Spleen (tissue), 11 donors: ENCODE data around the gene SNTN. TPM values are rescaled to one million over a fixed set of nuclear protein-coding genes. Genes with fewer than 3 reads are reported as not detected.

Source experiments
- DNase-seq: peaks from one replicate; pipeline ENCODE4 v3.0.0-alpha.2; 2020
- H3K27ac ChIP-seq, 8 donors: fragments of 200-600 bp; sonication (generic) in 7 of 8; 1 replicate in 4 of 8; 2 replicates in 4 of 8; pipeline versions ENCODE4 v1.5.0 to v1.8.0; 2016 to 2021; ENCODE audit warnings: inconsistent platforms in 4 of 8, mild to moderate bottlenecking in 4 of 8, moderate library complexity in 1 of 8
- H3K27me3 ChIP-seq, 7 donors: fragments of 200-600 bp; sonication (generic) in 6 of 7; replicated peaks in 1 of 7; 1 replicate in 4 of 7; 2 replicates in 3 of 7; pipeline versions ENCODE4 v1.5.0 to v1.8.0; 2016 to 2021; ENCODE audit warnings: inconsistent platforms in 3 of 7, mild to moderate bottlenecking in 1 of 7
- H3K36me3 ChIP-seq, 6 donors: fragments of 200-600 bp; sonication (generic) in 5 of 6; 1 replicate in 4 of 6; 2 replicates in 2 of 6; pipeline versions ENCODE4 v1.5.0 to v1.8.0; 2016 to 2021; ENCODE audit warnings: inconsistent platforms in 2 of 6
- H3K4me1 ChIP-seq, 6 donors: fragments of 200-600 bp; sonication (generic) in 5 of 6; 1 replicate in 3 of 6; 2 replicates in 3 of 6; pipeline versions ENCODE4 v1.5.0 to v1.8.0; 2016 to 2021; ENCODE audit warnings: inconsistent platforms in 3 of 6
- H3K4me3 ChIP-seq, 8 donors: fragments of 200-600 bp; sonication (generic) in 7 of 8; 1 replicate in 4 of 8; 2 replicates in 4 of 8; pipeline versions ENCODE4 v1.5.0 to v1.8.0; 2016 to 2021; ENCODE audit warnings: inconsistent platforms in 4 of 8, mild to moderate bottlenecking in 4 of 8, moderate library complexity in 2 of 8
- H3K9me3 ChIP-seq, 8 donors: fragments of 200-600 bp; sonication (generic) in 7 of 8; 1 replicate in 4 of 8; 2 replicates in 4 of 8; pipeline versions ENCODE4 v1.5.0 to v1.8.0; 2016 to 2021; ENCODE audit warnings: inconsistent platforms in 4 of 8
- POLR2A ChIP-seq, 3 donors: fragments of 450-650 bp; IDR thresholded peaks; one replicate each; pipeline ENCODE4 v1.5.1; 2017; ENCODE audit warnings: antibody characterized with exemption in 3 of 3, mild to moderate bottlenecking in 1 of 3
- POLR2AphosphoS5 ChIP-seq, 3 donors: sonication (generic); formaldehyde crosslinking; IDR thresholded peaks; one replicate each; pipeline ENCODE4 v1.5.1; 2017; ENCODE audit warnings: antibody characterized with exemption in 3 of 3
- WGBS, 5 donors: extraction: QIAGEN DNeasy Blood & Tissue Kit in 3 of 5; methylation state at CpG; one replicate each; pipeline versions ENCODE4 v1.1.5 to v1.1.7; 2013 to 2018; 5-methylcytosine and 5-hydroxymethylcytosine counted together
- intact Hi-C: fragments of 100-400 bp; cut with DNase I; formaldehyde crosslinking; loops from one replicate; pipeline ENCODE4 v1.15.0; 2023; ENCODE audit warnings: low total_unique reads
- polyA plus RNA-seq, 3 donors: library from polyadenylated mRNA; stranded (reverse); fragments of 200-250 nt; gene quantifications; one replicate each; pipeline ENCODE4 v1.2.1, GENCODE V29; 2013
- total RNA-seq, 7 donors: library from RNA; depleted of rRNA in 3 of 7; stranded (reverse); fragments of >200 nt in 3 of 7; fragmentation: NEBNext Ultra II Directional in 4 of 7; extraction: Animal tissue kit (Norgen Biotek cat#: 25700) in 4 of 7; gene quantifications; one replicate each; pipeline versions ENCODE4 v1.1.0 to v1.2.1, GENCODE V29; 2016 to 2021
- TF ChIP-seq, protein P1 (sequence below), 11 experiments: fragments of 200-600 bp in 7 of 11; fragments of 450-650 bp in 4 of 11; sonication (generic) in 4 of 11; IDR thresholded peaks in 8 of 11; conservative IDR thresholded peaks in 3 of 11; 1 replicate in 7 of 11; 2 replicates in 4 of 11; pipeline versions ENCODE4 v1.4.0 to v1.8.0; 2016 to 2021; ENCODE audit warnings: antibody characterized with exemption in 11 of 11, inconsistent platforms in 4 of 11, mild to moderate bottlenecking in 1 of 11
- donor health status: healthy with polysubstance abuse.
- donor health status: DM: no; HTN: no; CAD: no; lungs with moderate emphysema.
- donor health status: DM: no; HTN: no; CAD: no.
- donor health status: Bipolar disorder and iron deficiency.
- donor health status: healthy.
- donor health status: DM: no; HTN: no; CAD: no.
- donor health status: DM: yes; HTN: yes; CAD: no.

SNTN gene
- total and polyA plus RNA-seq, 10 donors = not detected

DNA sequence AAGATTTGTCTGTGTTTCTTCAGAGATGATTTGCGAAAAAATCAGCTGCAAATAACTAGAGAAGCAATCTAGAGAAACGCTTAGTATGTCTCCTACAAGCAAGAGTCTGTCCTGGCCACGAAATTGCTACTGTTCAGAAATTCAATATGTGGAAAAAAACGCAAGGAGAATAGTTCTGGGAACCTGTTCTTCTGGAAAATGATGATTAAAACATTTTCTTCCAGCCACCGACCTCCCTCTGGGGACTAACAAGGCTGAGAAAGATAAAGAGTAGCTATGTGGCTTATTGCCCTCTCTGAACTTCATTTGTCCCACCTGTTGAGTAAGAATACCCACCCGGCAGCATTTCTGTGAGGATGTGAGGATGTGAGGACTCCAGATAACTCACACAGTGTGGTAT, 31.6 kb downstream of the SNTN start:
- Histone ChIP-seq H3K9me3 (no peaks in the 10 kb centered on the region), H3K27ac (no peak overlapping the region), H3K4me1 (no peaks in the 10 kb centered on the region), H3K36me3 (no peaks in the 10 kb centered on the region), H3K27me3 (no peaks in the 10 kb centered on the region), H3K4me3 (no peak overlapping the region)
- intact Hi-C loops = no loop called here
- TF ChIP-seq POLR2A (IDR thresholded peaks at IDR 0.05) (no peak), POLR2AphosphoS5 (IDR thresholded peaks at IDR 0.05) (no peak)
- TF ChIP-seq, protein P1, sequence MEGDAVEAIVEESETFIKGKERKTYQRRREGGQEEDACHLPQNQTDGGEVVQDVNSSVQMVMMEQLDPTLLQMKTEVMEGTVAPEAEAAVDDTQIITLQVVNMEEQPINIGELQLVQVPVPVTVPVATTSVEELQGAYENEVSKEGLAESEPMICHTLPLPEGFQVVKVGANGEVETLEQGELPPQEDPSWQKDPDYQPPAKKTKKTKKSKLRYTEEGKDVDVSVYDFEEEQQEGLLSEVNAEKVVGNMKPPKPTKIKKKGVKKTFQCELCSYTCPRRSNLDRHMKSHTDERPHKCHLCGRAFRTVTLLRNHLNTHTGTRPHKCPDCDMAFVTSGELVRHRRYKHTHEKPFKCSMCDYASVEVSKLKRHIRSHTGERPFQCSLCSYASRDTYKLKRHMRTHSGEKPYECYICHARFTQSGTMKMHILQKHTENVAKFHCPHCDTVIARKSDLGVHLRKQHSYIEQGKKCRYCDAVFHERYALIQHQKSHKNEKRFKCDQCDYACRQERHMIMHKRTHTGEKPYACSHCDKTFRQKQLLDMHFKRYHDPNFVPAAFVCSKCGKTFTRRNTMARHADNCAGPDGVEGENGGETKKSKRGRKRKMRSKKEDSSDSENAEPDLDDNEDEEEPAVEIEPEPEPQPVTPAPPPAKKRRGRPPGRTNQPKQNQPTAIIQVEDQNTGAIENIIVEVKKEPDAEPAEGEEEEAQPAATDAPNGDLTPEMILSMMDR (IDR thresholded peaks at IDR 0.05 in 8 of 11, conservative IDR thresholded peaks at IDR 0.05 in 3 of 11) = no peak
- WGBS, 5 donors = 67 to 78% (median 73%) methylated on average over 6 of the region's 6 CpGs
- no peak for DNase-seq

DNA sequence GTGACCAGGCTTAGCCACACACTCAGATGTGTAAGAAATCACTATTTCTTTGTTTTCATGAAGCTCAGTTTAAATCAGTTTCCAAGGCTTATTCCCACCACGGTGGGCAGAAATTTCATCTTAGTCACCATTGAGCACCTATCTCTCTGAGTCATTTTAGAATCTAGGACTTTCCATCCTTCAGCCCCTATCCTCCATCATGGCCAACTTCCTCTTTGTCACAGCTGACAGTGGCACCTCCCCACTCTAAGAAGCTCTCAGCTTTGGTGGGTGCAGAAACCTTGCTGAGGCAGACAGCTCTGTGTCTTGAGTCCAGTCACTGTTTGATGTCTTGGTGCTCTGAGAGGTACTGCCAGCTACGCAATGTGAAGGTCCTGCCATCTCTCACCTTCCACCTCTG, 32.9 kb downstream of the SNTN start:
- DNase-seq = no peak
- no peaks in the 10 kb centered on the region for H3K36me3 ChIP-seq
- TF ChIP-seq, protein P1 (IDR thresholded peaks at IDR 0.05 in 8 of 11, conservative IDR thresholded peaks at IDR 0.05 in 3 of 11) = no peak
- TF ChIP-seq POLR2A (IDR thresholded peaks at IDR 0.05) (no peak), POLR2AphosphoS5 (IDR thresholded peaks at IDR 0.05) (no peak)
- H3K4me1 ChIP-seq = no peaks in the 10 kb centered on the region
- no peaks in the 10 kb centered on the region for H3K9me3 ChIP-seq
- intact Hi-C loops = no loop called here
- no peak overlapping the region for H3K27ac ChIP-seq
- 81 to 93% (median 86%) methylated on average over 2 of the region's 2 CpGs for WGBS, 5 donors
- H3K4me3 ChIP-seq = no peak overlapping the region
- H3K27me3 ChIP-seq = no peaks in the 10 kb centered on the region

DNA sequence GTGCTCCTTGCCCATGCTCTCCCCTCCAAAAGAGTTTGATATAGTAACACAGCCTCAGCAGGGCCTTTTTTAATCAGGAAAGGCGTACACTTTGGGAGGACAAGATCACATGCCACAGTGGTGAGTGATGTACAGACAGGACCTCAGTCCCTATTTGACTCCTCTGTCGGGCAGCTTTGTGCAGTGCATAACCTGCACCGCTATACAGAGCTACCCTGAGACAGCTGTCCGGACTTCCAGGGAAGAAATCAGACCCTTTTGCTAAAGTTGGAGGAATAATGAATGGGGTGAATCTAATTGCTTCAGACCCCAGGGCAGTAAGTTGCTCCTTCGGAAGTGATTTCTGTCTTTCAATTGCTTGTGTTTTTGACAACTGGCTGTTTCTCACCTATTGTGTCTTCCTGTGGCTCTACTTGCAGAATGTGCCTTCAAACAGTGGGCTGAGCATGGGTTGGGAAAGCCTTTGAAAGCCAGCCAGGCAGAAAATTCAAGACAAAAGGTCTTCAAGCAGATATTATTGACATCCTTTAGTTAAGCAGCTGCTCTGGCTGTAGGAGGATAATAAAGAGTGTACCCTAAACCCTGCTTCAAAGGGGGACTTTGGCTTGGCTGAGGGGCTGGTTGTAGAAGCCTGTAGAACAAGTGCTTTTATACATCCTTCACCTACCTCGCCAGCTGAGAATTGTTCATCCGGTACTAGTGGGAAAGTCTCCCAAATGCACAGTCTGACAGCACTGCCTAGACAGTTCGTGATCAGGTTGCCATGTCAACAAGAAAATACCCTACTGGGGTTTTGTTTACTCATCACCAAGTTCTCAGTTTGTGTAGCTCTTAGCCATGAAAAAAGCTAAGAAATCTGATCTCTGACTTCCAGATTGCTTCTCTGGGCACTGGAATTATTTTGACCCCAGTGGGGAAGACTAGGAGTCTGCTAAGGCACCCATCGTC, 35.1 kb downstream of the SNTN start:
- Histone ChIP-seq H3K27ac (no peak overlapping the region), H3K4me3 (no peak overlapping the region), H3K9me3 (peaks cover 0 to 12% (median 2%) of the 10 kb centered on the region in 8 donors), H3K4me1 (no peaks in the 10 kb centered on the region), H3K36me3 (no peaks in the 10 kb centered on the region), H3K27me3 (no peaks in the 10 kb centered on the region)
- TF ChIP-seq POLR2AphosphoS5 (IDR thresholded peaks at IDR 0.05) (no peak), POLR2A (IDR thresholded peaks at IDR 0.05) (no peak)
- TF ChIP-seq, protein P1 (IDR thresholded peaks at IDR 0.05 in 8 of 11, conservative IDR thresholded peaks at IDR 0.05 in 3 of 11) = no peak
- WGBS, 5 donors = 79 to 90% (median 83%) methylated on average over 9 of the region's 9 CpGs
- intact Hi-C loops = no loop called here
- no peak for DNase-seq

DNA sequence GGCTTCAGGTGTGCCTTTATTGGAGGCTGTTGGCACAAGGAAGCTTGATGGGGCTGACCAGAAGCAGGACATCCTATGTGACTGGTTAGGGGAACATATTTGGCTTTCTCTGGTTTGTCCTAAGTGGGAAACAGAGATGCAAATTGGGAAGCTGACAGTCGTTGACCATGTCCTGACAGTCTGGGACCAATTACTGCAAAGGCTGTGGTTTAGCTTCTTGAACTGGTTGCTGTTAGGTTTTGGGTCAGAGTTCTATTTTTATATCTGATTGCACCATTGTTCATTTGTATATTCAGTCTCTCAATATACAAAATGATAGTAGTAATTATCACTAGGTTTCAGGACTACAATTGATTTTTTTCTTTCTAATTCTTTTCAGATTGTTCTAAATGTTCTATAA, 36.8 kb downstream of the SNTN start:
- no peaks in the 10 kb centered on the region for H3K36me3 ChIP-seq
- TF ChIP-seq POLR2AphosphoS5 (IDR thresholded peaks at IDR 0.05) (no peak), POLR2A (IDR thresholded peaks at IDR 0.05) (no peak)
- TF ChIP-seq, protein P1 (IDR thresholded peaks at IDR 0.05 in 8 of 11, conservative IDR thresholded peaks at IDR 0.05 in 3 of 11) = no peak
- DNase-seq = no peak
- peaks cover 0 to 28% (median 12%) of the 10 kb centered on the region in 8 donors for H3K9me3 ChIP-seq
- WGBS, 5 donors = 26 to 63% (median 44%) methylated on average over 1 of the region's 1 CpG
- no peak overlapping the region for H3K27ac ChIP-seq
- no peaks in the 10 kb centered on the region for H3K4me1 ChIP-seq
- intact Hi-C loops = no loop called here
- no peaks in the 10 kb centered on the region for H3K27me3 ChIP-seq
- no peak overlapping the region for H3K4me3 ChIP-seq
